Lower leg skin (tissue), 4 donors: ENCODE results near the gene LGALS3. TPM values are rescaled to one million over a fixed set of nuclear protein-coding genes. Genes with fewer than 3 reads are reported as not detected.

ENCODE experiments used
- DNase-seq, 2 donors: peaks; one replicate each; pipeline ENCODE4 v3.0.0-alpha.2; 2019; ENCODE audit warnings: low spot score in 2 of 2
- H3K4me3 ChIP-seq: fragments of 200-600 bp; sonication (generic); 2 replicates; pipeline ENCODE4 v1.5.1; 2017; ENCODE audit warnings: mild to moderate bottlenecking, low read depth; ENCODE audit not compliant: poor library complexity, severe bottlenecking
- CTCF ChIP-seq, 3 donors: fragments of 450-650 bp; IDR thresholded peaks; one replicate each; pipeline ENCODE4 v1.5.1; 2016; ENCODE audit warnings: antibody characterized with exemption in 3 of 3, mild to moderate bottlenecking in 3 of 3, moderate library complexity in 2 of 3
- POLR2A ChIP-seq, 2 donors: fragments of 450-650 bp; IDR thresholded peaks; one replicate each; pipeline ENCODE4 v1.6.1; 2016 to 2017; ENCODE audit warnings: antibody characterized with exemption in 2 of 2, mild to moderate bottlenecking in 1 of 2, moderate library complexity in 1 of 2
- WGBS, 2 donors: methylation state at CpG; one replicate each; pipeline ENCODE4 v1.1.5; 2018; 5-methylcytosine and 5-hydroxymethylcytosine counted together
- intact Hi-C: fragments of 100-400 bp; cut with DNase I; formaldehyde crosslinking; loops from one replicate; pipeline ENCODE4 v1.15.0; 2023; ENCODE audit warnings: low total_unique reads
- total RNA-seq, 4 donors: library from RNA; depleted of rRNA; stranded (reverse); fragments of >200 nt; gene quantifications; one replicate each; pipeline ENCODE4 v1.1.0, GENCODE V29; 2016

LGALS3 gene
- total RNA-seq, 4 donors from 2014 or later, result 755 to 857 (median 826) TPM

- 79 to 80% methylated on average over 4 of the region's 4 CpGs for WGBS, 2 donors
- H3K4me3 ChIP-seq, result no peak overlapping the region
- TF ChIP-seq CTCF (IDR thresholded peaks at IDR 0.05) (no peak), POLR2A (IDR thresholded peaks at IDR 0.05) (no peak)
- intact Hi-C loops, result no loop called here
- no peak for DNase-seq
These were observed 59.7 kb downstream of the LGALS3 start for GRCh38 chr14:55188686-55189295.

GRCh38 chr14:55190906-55191202, 61.8 kb downstream of the LGALS3 start:
- DNase-seq, result no peak
- WGBS, 2 donors, result 6 to 9% methylated on average over 8 of the region's 8 CpGs
- intact Hi-C loops, result no loop called here
- TF ChIP-seq POLR2A (IDR thresholded peaks at IDR 0.05) (no peak), CTCF (IDR thresholded peaks at IDR 0.05) (no peak)
- H3K4me3 ChIP-seq, result peak overlapping the region; percentile 16

- intact Hi-C loops, result no loop called here
- no peak for TF ChIP-seq CTCF (IDR thresholded peaks at IDR 0.05)
- TF ChIP-seq POLR2A (IDR thresholded peaks at IDR 0.05), result no peak
- 1% methylated on average over 45 to 46 of the region's 46 CpGs for WGBS, 2 donors
- H3K4me3 ChIP-seq, result peak within 1 kb of the TSS; percentile 16
- peak; percentile 96 to 97 for DNase-seq
These were observed 62.4 kb downstream of the LGALS3 start, which contains the start of gene DLGAP5 for GRCh38 chr14:55191203-55192053. DLGAP5 (minus strand) TSS chr14:55191585; CDS start chr14:55189179, 2,406 bp downstream.

- DNase-seq, result no peak
- peak overlapping the region; percentile 16 for H3K4me3 ChIP-seq
- intact Hi-C loops, result no loop called here
- TF ChIP-seq CTCF (IDR thresholded peaks at IDR 0.05), result no peak
- no peak for TF ChIP-seq POLR2A (IDR thresholded peaks at IDR 0.05)
- 53 to 56% methylated on average over 11 of the region's 11 CpGs for WGBS, 2 donors
These were observed 63.1 kb downstream of the LGALS3 start for GRCh38 chr14:55192054-55192621.

GRCh38 chr14:55194656-55195355, 65.8 kb downstream of the LGALS3 start:
- WGBS, 2 donors, result 95 to 98% methylated on average over 5 of the region's 5 CpGs
- H3K4me3 ChIP-seq, result no peak overlapping the region
- TF ChIP-seq POLR2A (IDR thresholded peaks at IDR 0.05), result no peak
- no peak for TF ChIP-seq CTCF (IDR thresholded peaks at IDR 0.05)
- intact Hi-C loops, result no loop called here
- DNase-seq, result no peak

Other genes with a start within 250 kb of the LGALS3 start
- 10 to 100 TPM in 3 of 4 donors, 1 to 10 TPM in 1; 9.5 to 24.1 (median 15.4) TPM for gene GCH1, start 226.4 kb upstream of the LGALS3 start, total RNA-seq
- gene WDHD1, start 102.2 kb upstream of the LGALS3 start, total RNA-seq, result 1 to 10 TPM; 1.1 to 3.8 (median 2.3) TPM
- gene SOCS4, start 102.0 kb upstream of the LGALS3 start, total RNA-seq, result 1 to 10 TPM; 6.9 to 9.3 (median 7.5) TPM
- gene MAPK1IP1L, start 77.6 kb upstream of the LGALS3 start, total RNA-seq, result 10 to 100 TPM; 36.8 to 73.7 (median 54.0) TPM
- 1 to 10 TPM in 2 of 4 donors, under 1 TPM in 2; 0.53 to 2.4 (median 1.1) TPM for gene DLGAP5, start 62.3 kb downstream of the LGALS3 start, total RNA-seq
- gene FBXO34, start 142.2 kb downstream of the LGALS3 start, total RNA-seq, result 10 to 100 TPM; 29.7 to 48.1 (median 37.3) TPM